ENCODE results near the gene C9orf72.
"Not testable (repeated sequence)": the region's sequence is repeated elsewhere in the genome, so short reads cannot be mapped to it uniquely, and the experiment has no call there.

The C9orf72 gene

DNA sequence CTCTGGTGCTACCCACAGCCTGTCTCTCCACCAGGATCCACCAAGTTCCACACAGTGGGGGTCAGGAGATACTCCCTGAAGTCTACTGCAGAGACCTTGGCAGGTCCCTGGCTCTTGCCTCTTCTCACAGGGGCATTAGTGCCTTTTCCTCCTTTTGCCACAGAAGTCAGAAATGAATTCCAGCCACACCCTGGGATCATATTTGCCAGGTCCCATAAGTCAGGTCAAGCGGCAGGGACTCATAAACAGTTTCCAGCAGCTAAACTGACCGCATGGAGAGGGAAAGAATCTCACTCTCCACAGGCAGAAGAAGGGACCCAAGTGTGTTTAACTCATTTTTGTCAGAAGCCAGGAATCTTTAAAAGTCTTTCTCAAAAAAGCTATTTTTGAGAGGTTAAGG, 62.5 kb downstream of the C9orf72 start:
- no peak for DNase-seq

DNA sequence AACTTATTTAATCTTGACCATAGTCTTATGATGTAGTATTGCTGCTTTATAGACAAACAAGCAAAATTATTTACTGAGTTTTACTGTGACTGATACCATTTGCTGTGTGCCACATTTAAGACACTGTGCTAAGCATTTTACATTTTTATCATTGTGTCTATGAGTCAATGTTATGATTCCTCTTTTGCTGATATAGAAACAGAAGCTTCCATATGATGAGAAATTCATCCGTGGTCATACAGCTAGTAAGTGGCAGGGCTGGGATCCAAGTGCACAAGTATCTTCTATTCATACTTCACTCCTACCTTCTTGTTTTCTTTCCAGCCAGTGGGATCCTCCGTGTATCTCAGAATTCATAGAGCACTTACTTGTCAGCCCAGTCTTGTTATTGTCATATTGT, 66.3 kb downstream of the C9orf72 start:
- no peak for DNase-seq

DNA sequence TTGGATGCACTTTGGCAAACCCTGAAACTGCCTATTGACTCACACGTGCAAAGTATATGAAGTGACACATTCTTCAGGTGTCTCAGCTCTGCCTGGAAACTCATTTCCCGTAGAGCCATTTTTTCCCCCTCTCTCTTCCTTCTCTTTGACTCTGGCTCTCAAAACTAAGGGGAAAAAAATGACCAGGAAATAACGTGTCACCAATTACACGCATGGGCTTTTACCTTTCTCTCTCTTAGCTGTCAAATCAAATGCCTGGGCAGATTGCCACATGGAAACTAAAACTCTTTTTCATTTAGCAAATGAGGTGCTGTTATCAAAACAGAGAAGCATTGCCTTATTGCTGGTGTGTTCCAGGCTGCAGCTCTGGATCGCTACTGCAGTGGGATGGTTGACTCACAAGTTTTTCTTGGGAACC, 67.5 kb downstream of the C9orf72 start:
- DNase-seq, result no peak

DNA sequence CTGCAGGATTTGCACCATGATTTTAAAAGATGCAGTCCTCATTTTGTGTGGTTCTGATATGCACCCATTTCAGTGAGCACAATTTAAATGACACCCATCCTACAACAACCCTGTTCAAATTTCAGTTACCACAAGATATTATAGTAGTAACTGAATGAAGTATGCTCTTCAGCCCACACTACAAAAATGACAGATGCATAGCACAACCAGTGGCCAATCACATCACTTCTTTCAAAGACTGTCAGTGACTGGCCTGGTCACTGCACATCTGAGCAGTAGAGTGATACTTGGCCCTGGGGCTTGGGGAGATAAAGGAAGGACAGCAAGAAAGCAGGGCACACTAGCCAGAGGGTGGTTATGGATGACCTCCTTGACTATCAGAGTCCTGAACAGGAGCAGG, 69.0 kb downstream of the C9orf72 start:
- no peak for DNase-seq

DNA sequence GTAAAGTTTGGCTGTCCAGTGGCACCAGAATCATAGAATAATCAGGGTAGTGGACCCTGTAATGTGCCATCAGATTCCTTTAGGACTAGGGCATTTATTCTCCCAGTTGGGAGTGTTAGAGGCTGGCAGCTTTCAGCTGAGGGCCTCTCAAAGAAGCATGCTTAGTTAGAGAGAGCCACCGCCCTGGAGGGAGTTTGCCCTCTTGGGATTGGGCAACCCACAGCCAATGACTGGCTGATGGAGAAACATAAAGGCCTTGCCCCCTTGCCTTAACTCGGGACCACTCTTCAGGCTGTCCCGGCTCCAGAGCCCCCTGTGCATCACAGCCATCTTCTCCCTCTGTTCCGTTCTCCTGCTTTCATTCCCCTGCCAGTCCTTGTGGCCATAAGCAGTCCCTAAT, 69.7 kb downstream of the C9orf72 start:
- no peak for DNase-seq

DNA sequence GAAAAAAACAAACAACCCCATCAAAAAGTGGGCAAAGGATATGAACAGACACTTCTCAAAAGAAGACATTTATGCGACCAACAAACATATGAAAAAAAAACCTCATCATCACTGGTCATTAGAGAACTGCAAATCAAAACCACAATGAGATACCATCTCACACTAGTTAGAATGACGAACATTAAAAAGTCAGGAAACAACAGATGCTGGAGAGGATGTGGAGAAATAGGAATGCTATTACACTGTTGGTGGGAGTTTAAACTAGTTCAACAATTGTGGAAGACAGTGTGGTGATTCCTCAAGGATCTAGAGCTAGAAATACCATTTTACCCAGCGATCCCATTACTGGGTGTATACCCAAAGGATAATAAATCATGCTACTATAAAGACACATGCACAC, 72.4 kb downstream of the C9orf72 start:
- not testable (repeated sequence) for DNase-seq

DNA sequence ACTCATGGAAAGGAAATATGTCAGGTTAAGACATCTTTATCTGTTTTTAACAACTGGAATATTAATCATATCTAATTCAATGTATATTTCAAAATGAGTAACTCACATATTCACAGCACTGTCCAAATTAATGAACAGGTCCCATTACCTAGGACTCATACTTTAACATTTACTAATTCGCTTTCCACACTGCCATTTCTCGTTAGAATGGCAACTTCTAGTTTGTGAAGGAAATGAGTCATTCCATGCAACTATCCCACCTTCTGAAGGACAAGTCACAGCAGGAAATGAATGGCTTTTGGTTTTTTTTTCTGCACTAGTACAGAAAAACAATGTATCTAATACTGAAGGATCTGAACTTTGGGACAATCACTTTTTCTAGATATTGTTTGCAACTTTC, 73.8 kb downstream of the C9orf72 start:
- no peak for DNase-seq

DNA sequence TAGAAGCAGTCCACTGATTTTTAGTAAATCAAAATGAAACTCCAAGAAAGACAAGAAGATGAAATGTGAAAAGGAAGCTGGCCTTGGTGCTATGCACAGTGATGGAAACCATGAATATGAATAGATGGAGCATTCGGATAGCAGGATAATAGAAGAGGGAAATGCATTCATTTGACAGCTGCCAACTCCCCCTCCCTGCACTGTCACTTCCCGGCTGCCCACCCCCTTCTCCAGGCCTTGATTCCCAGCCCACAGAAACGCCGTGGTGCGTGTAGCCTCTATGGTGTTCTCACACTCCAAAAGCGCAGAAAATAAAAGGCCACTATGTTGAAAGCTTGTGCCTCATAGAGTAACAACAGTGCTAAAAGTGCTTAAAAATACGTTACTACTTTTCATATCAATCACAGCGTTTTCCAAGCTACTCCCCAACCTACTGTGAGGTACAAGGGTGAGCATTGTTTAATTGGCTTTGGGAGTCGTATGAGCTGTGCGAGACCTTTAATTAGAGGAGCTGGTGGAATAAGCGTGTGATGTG, 75.3 kb downstream of the C9orf72 start:
- DNase-seq, result no peak
